GM19240 (cell line): Measurements from ENCODE around the gene TRRAP.
A peak's percentile ranks its signal among the peaks of the same experiment; 100 is the strongest.

Experiments used
- DNase-seq: peaks from one replicate; pipeline ENCODE4 v3.0.0; 2011; ENCODE audit warnings: low spot score; ENCODE audit not compliant: insufficient read length

TRRAP gene

GRCh38 chr7:98988641-98989040, 110.3 kb downstream of the TRRAP start:
- no peak for DNase-seq

- DNase-seq = no peak
Observed at GRCh38 chr7:98990356-98990755, 112.0 kb downstream of the TRRAP start.

GRCh38 chr7:98991141-98991540, 112.8 kb downstream of the TRRAP start:
- DNase-seq = no peak

GRCh38 chr7:98992076-98992475, 113.7 kb downstream of the TRRAP start:
- DNase-seq = no peak

GRCh38 chr7:98993024-98993897, 114.9 kb downstream of the TRRAP start:
- no peak for DNase-seq

- no peak for DNase-seq
Observed at GRCh38 chr7:98994046-98994944, 116.0 kb downstream of the TRRAP start.

- DNase-seq = no peak
Observed at GRCh38 chr7:98995111-98995510, 116.8 kb downstream of the TRRAP start.

- DNase-seq = no peak
Observed at GRCh38 chr7:98995523-98996149, 117.3 kb downstream of the TRRAP start.

- DNase-seq = peak; percentile 31
Observed at GRCh38 chr7:98996150-98996552, 117.8 kb downstream of the TRRAP start.

- DNase-seq = no peak
Observed at GRCh38 chr7:98997846-98998245, 119.5 kb downstream of the TRRAP start.

GRCh38 chr7:98998821-98999725, 120.7 kb downstream of the TRRAP start:
- no peak for DNase-seq

- no peak for DNase-seq
Observed at GRCh38 chr7:99000196-99000903, 122.0 kb downstream of the TRRAP start.

GRCh38 chr7:99000904-99001465, 122.7 kb downstream of the TRRAP start:
- no peak for DNase-seq

- DNase-seq = no peak
Observed at GRCh38 chr7:99001482-99002147, 123.3 kb downstream of the TRRAP start.

- no peak for DNase-seq
Observed at GRCh38 chr7:99002148-99002826, 124.0 kb downstream of the TRRAP start.

- DNase-seq = no peak
Observed at GRCh38 chr7:99002827-99003212, 124.5 kb downstream of the TRRAP start.

GRCh38 chr7:99003419-99003818, 125.1 kb downstream of the TRRAP start:
- DNase-seq = no peak

GRCh38 chr7:99004216-99004615, 125.9 kb downstream of the TRRAP start:
- no peak for DNase-seq
